Karpas-422 (cell line): ENCODE measurements around the gene COL25A1. TPM values are rescaled to one million over a fixed set of nuclear protein-coding genes. Genes with fewer than 3 reads are reported as not detected.

Experiments
- DNase-seq: peaks from one replicate; pipeline ENCODE4 v3.0.0-alpha.2; 2015
- H2AFZ ChIP-seq: fragments of 200-600 bp; sonication (generic); 2 replicates; pipeline ENCODE4 v1.6.1; 2014; ENCODE audit warnings: antibody characterized with exemption, low read length, mixed read lengths
- H3K27ac ChIP-seq: fragments of 200-600 bp; sonication (generic); 2 replicates; pipeline ENCODE4 v1.5.1; 2014; ENCODE audit warnings: mild to moderate bottlenecking, low read length, moderate library complexity
- H3K27me3 ChIP-seq: fragments of 200-600 bp; sonication (generic); 2 replicates; pipeline ENCODE4 v1.6.1; 2014; ENCODE audit warnings: low read length, mixed read lengths
- H3K36me3 ChIP-seq: fragments of 200-600 bp; sonication (generic); 2 replicates; pipeline ENCODE4 v1.6.1; 2014; ENCODE audit warnings: low read length, mixed read lengths; ENCODE audit not compliant: insufficient read depth
- H3K4me1 ChIP-seq: fragments of 200-600 bp; sonication (generic); 2 replicates; pipeline ENCODE4 v1.6.1; 2014; ENCODE audit warnings: mild to moderate bottlenecking, low read length, mixed read lengths
- H3K4me2 ChIP-seq: fragments of 200-600 bp; sonication (generic); 2 replicates; pipeline ENCODE4 v1.6.1; 2014; ENCODE audit warnings: low read length, low read depth, mild to moderate bottlenecking; ENCODE audit not compliant: poor library complexity, severe bottlenecking
- H3K4me3 ChIP-seq: fragments of 200-600 bp; sonication (generic); 2 replicates; pipeline ENCODE4 v1.5.1; 2014; ENCODE audit warnings: mild to moderate bottlenecking, antibody characterized with exemption, low read length, mixed read lengths
- H3K79me2 ChIP-seq: fragments of 200-600 bp; sonication (generic); 2 replicates; pipeline ENCODE4 v1.6.1; 2014; ENCODE audit warnings: mild to moderate bottlenecking, low read length, mixed read lengths
- H3K9ac ChIP-seq: fragments of 200-600 bp; sonication (generic); 2 replicates; pipeline ENCODE4 v1.6.0; 2014; ENCODE audit warnings: low read length
- H3K9me2 ChIP-seq: fragments of 200-600 bp; sonication (generic), shearing (Covaris generic); replicated peaks from 2 replicates; pipeline ENCODE4 v1.6.0; 2014; ENCODE audit warnings: mild to moderate bottlenecking, low read length, moderate library complexity; ENCODE audit not compliant: insufficient read depth
- H3K9me3 ChIP-seq: fragments of 300-700, 200-600 bp; sonication (generic); 2 replicates; pipeline ENCODE4 v1.6.1; 2014; ENCODE audit warnings: low read length, mixed read lengths
- H4K20me1 ChIP-seq: fragments of 200-600 bp; sonication (generic); 2 replicates; pipeline ENCODE4 v1.6.1; 2014; ENCODE audit warnings: mild to moderate bottlenecking, antibody characterized with exemption, low read length, low read depth; ENCODE audit not compliant: insufficient read depth
- total RNA-seq: library from RNA; depleted of rRNA; stranded (reverse); fragments of >200 nt; shearing (Covaris generic); gene quantifications from 2 replicates; pipeline ENCODE4 v1.2.3, GENCODE V29; 2014; ENCODE audit warnings: low replicate concordance

COL25A1 gene
- total RNA-seq, 1 experiment from 2014 or later, result not detected

- H3K79me2 ChIP-seq, result no peaks in the 10 kb centered on the region
- H3K9ac ChIP-seq, result no peak overlapping the region
- H3K36me3 ChIP-seq, result no peaks in the 10 kb centered on the region
- no peaks in the 10 kb centered on the region for H3K9me3 ChIP-seq
- H3K4me1 ChIP-seq, result no peaks in the 10 kb centered on the region
- no peak overlapping the region for H2AFZ ChIP-seq
- no peak overlapping the region for H3K4me3 ChIP-seq
- no peaks in the 10 kb centered on the region for H4K20me1 ChIP-seq
- H3K27ac ChIP-seq, result no peak overlapping the region
- H3K27me3 ChIP-seq, result no peaks in the 10 kb centered on the region
- no peaks in the 10 kb centered on the region for H3K9me2 ChIP-seq
- no peak overlapping the region for H3K4me2 ChIP-seq
- no peak for DNase-seq
These were observed 462.0 kb downstream of the COL25A1 start for GRCh38 chr4:108840426-108840975.

- H3K27ac ChIP-seq, result no peak overlapping the region
- DNase-seq, result no peak
- no peak overlapping the region for H3K9ac ChIP-seq
- H3K9me2 ChIP-seq, result no peaks in the 10 kb centered on the region
- no peaks in the 10 kb centered on the region for H3K9me3 ChIP-seq
- no peaks in the 10 kb centered on the region for H3K4me1 ChIP-seq
- H2AFZ ChIP-seq, result no peak overlapping the region
- H4K20me1 ChIP-seq, result no peaks in the 10 kb centered on the region
- no peak overlapping the region for H3K4me3 ChIP-seq
- H3K79me2 ChIP-seq, result no peaks in the 10 kb centered on the region
- H3K36me3 ChIP-seq, result no peaks in the 10 kb centered on the region
- no peak overlapping the region for H3K4me2 ChIP-seq
- H3K27me3 ChIP-seq, result no peaks in the 10 kb centered on the region
These were observed 463.1 kb downstream of the COL25A1 start for GRCh38 chr4:108839333-108839732.

DNA sequence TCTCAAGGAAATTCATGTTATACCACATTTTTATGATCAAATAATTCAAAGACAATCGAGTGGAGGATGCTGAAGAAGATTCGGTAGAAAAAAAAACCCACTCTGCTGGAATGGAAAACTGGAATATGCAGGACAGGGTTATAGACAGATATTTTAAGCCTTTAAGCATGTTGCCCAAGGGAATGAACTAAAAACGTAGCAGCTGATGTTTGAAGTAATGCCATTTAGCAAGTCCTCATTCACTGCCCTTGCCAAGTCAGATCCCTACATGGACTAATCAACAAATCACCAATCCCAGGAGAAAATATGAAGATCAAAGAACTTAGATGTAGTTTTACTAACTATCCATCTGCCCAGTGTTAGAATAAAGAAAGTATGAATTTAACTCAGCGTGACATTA, 464.0 kb downstream of the COL25A1 start:
- H3K79me2 ChIP-seq, result no peaks in the 10 kb centered on the region
- no peaks in the 10 kb centered on the region for H3K9me3 ChIP-seq
- H4K20me1 ChIP-seq, result no peaks in the 10 kb centered on the region
- H3K27ac ChIP-seq, result no peak overlapping the region
- H3K4me1 ChIP-seq, result no peaks in the 10 kb centered on the region
- H3K27me3 ChIP-seq, result no peaks in the 10 kb centered on the region
- H3K9me2 ChIP-seq, result no peaks in the 10 kb centered on the region
- no peak for DNase-seq
- no peak overlapping the region for H3K9ac ChIP-seq
- no peak overlapping the region for H2AFZ ChIP-seq
- no peaks in the 10 kb centered on the region for H3K36me3 ChIP-seq
- H3K4me3 ChIP-seq, result no peak overlapping the region
- H3K4me2 ChIP-seq, result no peak overlapping the region

DNA sequence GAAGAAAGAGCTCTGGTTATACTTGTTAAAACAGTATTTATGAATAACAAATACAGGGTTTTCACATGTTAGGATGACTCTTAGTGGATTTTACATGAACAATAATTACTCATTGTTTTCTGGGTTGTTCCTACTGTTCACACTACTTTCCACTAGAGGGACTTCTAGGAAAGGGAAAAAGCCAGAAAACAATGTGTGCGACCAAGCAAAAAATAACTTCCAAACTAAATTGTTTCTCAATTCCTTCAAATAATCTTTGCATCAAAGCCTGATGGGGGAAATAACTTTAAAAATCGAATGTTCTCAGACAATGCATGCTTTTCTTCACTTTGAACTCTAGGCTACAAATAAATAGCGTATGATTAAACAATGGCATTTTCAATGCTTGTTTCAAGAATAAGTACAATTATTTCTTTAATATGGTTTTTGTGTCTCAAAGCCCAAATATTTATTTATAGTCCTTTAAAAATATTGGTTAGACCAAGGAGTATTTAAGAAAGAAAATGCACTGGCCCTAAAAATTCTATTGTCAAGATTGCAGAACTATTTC, 467.5 kb downstream of the COL25A1 start:
- DNase-seq, result peak; percentile 44
- Histone ChIP-seq H3K4me2 (no peak overlapping the region), H3K36me3 (no peaks in the 10 kb centered on the region), H3K27ac (no peak overlapping the region), H4K20me1 (no peaks in the 10 kb centered on the region), H3K27me3 (no peaks in the 10 kb centered on the region), H3K4me3 (no peak overlapping the region), H3K4me1 (peaks cover 4% of the 10 kb centered on the region; the same call in 1 of the 2 replicates), H3K9ac (no peak overlapping the region), H2AFZ (no peak overlapping the region), H3K9me2 (no peaks in the 10 kb centered on the region), H3K79me2 (no peaks in the 10 kb centered on the region), H3K9me3 (no peaks in the 10 kb centered on the region)

DNA sequence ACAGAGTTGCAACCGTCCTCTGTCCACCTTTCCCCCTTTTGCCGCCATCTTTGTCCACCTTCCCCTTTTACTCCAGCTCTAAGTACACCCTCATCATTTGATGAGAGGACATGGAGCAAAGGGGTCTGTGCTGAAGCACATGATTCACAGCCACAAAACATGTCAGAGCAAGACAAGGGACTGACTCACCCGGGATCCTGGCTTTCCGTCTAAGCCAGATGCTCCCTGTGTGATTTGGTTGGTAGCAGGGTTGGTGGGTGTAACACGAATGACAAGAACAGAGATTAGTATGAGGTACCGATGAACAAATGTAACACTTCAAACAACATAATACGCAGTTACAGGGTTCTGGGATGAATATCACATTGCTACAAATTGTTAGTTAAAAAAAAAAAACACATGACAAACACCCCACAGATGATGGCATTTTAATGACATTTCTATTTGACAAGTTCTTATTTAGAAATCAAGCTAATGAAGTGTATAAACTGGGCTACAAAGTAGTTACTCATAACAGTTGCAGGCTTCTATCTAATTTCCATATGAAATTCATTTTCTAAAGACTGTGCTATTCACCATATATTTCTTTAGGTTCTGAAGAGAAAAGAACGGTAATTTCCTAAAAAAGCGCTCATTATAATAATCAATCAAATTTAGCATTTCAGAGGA, 468.2 kb downstream of the COL25A1 start:
- Histone ChIP-seq H3K9me3 (no peaks in the 10 kb centered on the region), H3K27me3 (no peaks in the 10 kb centered on the region), H4K20me1 (no peaks in the 10 kb centered on the region), H3K4me1 (peaks cover 4% of the 10 kb centered on the region; the same call in 1 of the 2 replicates), H3K9me2 (no peaks in the 10 kb centered on the region), H3K4me3 (no peak overlapping the region), H3K27ac (no peak overlapping the region), H3K79me2 (no peaks in the 10 kb centered on the region), H3K4me2 (no peak overlapping the region), H3K9ac (no peak overlapping the region), H3K36me3 (no peaks in the 10 kb centered on the region), H2AFZ (no peak overlapping the region)
- DNase-seq, result no peak

DNA sequence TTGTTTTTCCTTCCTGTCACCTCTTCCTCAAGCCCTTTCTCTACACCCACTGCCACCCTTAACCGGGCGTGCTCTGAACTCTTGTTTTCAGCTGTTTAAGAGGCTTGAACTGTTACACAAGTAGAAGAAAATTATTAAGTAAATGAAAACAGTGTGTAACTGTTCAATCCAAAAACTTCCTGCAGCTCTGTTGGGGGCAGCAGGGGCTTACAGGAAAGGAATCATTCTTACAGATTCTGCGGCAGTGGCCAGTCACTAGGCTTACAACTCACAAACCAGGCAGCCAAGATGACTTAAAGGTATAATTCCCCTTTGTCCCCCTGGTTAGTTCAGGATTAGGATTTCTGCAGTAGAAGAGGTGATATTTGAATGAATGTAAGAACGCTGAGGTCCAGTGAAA, 469.4 kb downstream of the COL25A1 start:
- no peak overlapping the region for H3K4me3 ChIP-seq
- no peaks in the 10 kb centered on the region for H3K9me3 ChIP-seq
- H3K4me2 ChIP-seq, result no peak overlapping the region
- no peaks in the 10 kb centered on the region for H3K36me3 ChIP-seq
- no peak overlapping the region for H3K27ac ChIP-seq
- H3K79me2 ChIP-seq, result no peaks in the 10 kb centered on the region
- no peak for DNase-seq
- H3K9ac ChIP-seq, result no peak overlapping the region
- H3K4me1 ChIP-seq, result peaks cover 4% of the 10 kb centered on the region; the same call in 1 of the 2 replicates
- no peaks in the 10 kb centered on the region for H4K20me1 ChIP-seq
- H2AFZ ChIP-seq, result no peak overlapping the region
- H3K27me3 ChIP-seq, result no peaks in the 10 kb centered on the region
- no peaks in the 10 kb centered on the region for H3K9me2 ChIP-seq

- DNase-seq, result no peak
- no peaks in the 10 kb centered on the region for H3K79me2 ChIP-seq
- H3K9me3 ChIP-seq, result no peaks in the 10 kb centered on the region
- no peaks in the 10 kb centered on the region for H4K20me1 ChIP-seq
- H3K27ac ChIP-seq, result no peak overlapping the region
- no peak overlapping the region for H3K4me3 ChIP-seq
- H3K9ac ChIP-seq, result no peak overlapping the region
- no peak overlapping the region for H3K4me2 ChIP-seq
- no peaks in the 10 kb centered on the region for H3K36me3 ChIP-seq
- peaks cover 4% of the 10 kb centered on the region; the same call in 1 of the 2 replicates for H3K4me1 ChIP-seq
- no peaks in the 10 kb centered on the region for H3K27me3 ChIP-seq
- H2AFZ ChIP-seq, result no peak overlapping the region
- no peaks in the 10 kb centered on the region for H3K9me2 ChIP-seq
These were observed 470.6 kb downstream of the COL25A1 start for GRCh38 chr4:108831886-108832285.

DNA sequence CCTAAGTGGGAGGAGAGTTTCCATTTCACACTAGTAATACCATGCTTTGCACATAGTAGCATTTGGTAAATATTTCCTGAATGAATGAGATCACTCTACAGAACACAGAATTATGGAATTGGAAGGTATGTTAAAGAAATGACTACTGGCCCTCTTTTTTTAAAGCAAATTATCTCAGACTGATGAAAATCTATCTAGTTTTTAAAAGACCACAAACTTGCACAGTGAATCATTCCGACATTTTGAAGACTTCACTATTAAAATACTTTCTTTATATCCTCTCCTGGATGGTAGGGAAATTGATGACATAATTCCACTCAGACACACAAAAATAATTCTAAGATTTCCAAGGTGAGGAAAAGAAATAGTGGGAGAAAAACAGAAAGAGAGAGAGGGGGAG, 471.2 kb downstream of the COL25A1 start:
- H3K4me1 ChIP-seq, result peaks cover 4% of the 10 kb centered on the region; the same call in 1 of the 2 replicates
- no peaks in the 10 kb centered on the region for H3K79me2 ChIP-seq
- no peak overlapping the region for H3K4me2 ChIP-seq
- no peak overlapping the region for H3K27ac ChIP-seq
- H4K20me1 ChIP-seq, result no peaks in the 10 kb centered on the region
- no peak overlapping the region for H2AFZ ChIP-seq
- H3K27me3 ChIP-seq, result no peaks in the 10 kb centered on the region
- no peak overlapping the region for H3K4me3 ChIP-seq
- no peaks in the 10 kb centered on the region for H3K9me2 ChIP-seq
- no peak for DNase-seq
- no peaks in the 10 kb centered on the region for H3K36me3 ChIP-seq
- H3K9ac ChIP-seq, result no peak overlapping the region
- H3K9me3 ChIP-seq, result no peaks in the 10 kb centered on the region
